Measurements from ENCODE around the gene SETD2.

DNA sequence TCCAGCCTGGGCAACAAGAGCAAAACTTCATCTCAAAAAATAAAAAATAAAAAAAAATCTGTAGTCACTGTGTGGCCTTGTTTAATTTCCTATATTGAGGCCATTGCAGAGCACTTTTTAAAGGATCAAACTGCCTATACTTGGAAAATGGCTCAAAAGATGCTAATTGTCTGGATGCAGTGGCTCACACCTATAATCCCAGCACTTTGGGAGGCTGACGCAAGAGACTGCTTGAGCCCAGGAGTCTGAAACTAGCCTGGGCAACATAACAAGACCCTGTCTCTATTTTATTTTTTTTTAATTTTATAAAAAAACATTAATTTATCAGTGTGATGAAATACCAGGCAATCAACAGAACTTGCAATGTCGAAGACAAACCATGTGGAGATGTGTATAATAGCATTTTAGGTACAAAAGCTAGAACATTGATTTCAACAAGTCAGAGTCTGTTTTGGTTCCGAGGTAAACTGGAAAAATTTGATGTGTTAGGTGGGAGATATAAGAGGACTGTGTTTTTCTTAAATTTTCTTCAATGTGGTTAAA lies 47.0 kb upstream of the SETD2 start:
- TF ChIP-seq POLR2A (IDR thresholded peaks at IDR 0.05; ENCODE audit: low read length) = no peak
- no peak for TF ChIP-seq GATA1 (IDR thresholded peaks at IDR 0.05; ENCODE audit: low read depth, low read length)
